Neural cell (in vitro differentiated cells): ENCODE measurements around the gene ACD. TPM values are rescaled to one million over a fixed set of nuclear protein-coding genes. Genes with fewer than 3 reads are reported as not detected.

Experiments
- H2AFZ ChIP-seq: fragments of 200-600, 300-800 bp; sonication (generic), shearing (Covaris generic); 2 replicates; pipeline ENCODE4 v1.6.0; 2014; ENCODE audit warnings: low read depth, mild to moderate bottlenecking, antibody characterized with exemption, low read length, moderate library complexity
- H3F3A ChIP-seq: fragments of 200-600 bp; shearing (Covaris generic); 2 replicates; pipeline ENCODE4 v1.6.1; 2016; ENCODE audit warnings: mild to moderate bottlenecking, moderate library complexity, mixed read lengths, antibody characterized with exemption, low read length; ENCODE audit not compliant: insufficient read depth, poor library complexity, severe bottlenecking
- H3K27ac ChIP-seq: fragments of 200-600, 300-800 bp; sonication (generic), shearing (Covaris generic); 2 replicates; pipeline ENCODE4 v1.5.1; 2014; ENCODE audit warnings: mild to moderate bottlenecking, low read length, moderate library complexity
- H3K27me3 ChIP-seq: fragments of 300-800, 200-600 bp; sonication (generic), shearing (Covaris generic); 2 replicates; pipeline ENCODE4 v1.6.0; 2014; ENCODE audit warnings: mild to moderate bottlenecking, low read depth, low read length, moderate library complexity; ENCODE audit not compliant: insufficient read depth
- H3K36me3 ChIP-seq: fragments of 300-800, 200-600 bp; sonication (generic), shearing (Covaris generic); 2 replicates; pipeline ENCODE4 v1.5.1; 2014; ENCODE audit warnings: mild to moderate bottlenecking, antibody characterized with exemption, low read length, moderate library complexity; ENCODE audit not compliant: insufficient read depth
- H3K4me2 ChIP-seq: fragments of 300-800, 200-600 bp; sonication (generic), shearing (Covaris generic); 2 replicates; pipeline ENCODE4 v1.6.0; 2014; ENCODE audit warnings: mild to moderate bottlenecking, low read length
- H3K4me3 ChIP-seq: fragments of 300-800, 200-600 bp; sonication (generic), shearing (Covaris generic); 2 replicates; pipeline ENCODE4 v1.5.1; 2014; ENCODE audit warnings: mild to moderate bottlenecking, low read length, moderate library complexity
- H3K79me2 ChIP-seq: fragments of 200-600 bp; shearing (Covaris generic); replicated peaks from 2 replicates; pipeline ENCODE4 v1.6.0; 2014; ENCODE audit warnings: mild to moderate bottlenecking, low read length, moderate library complexity; ENCODE audit not compliant: insufficient read depth
- H3K9ac ChIP-seq: fragments of 300-800, 200-600 bp; sonication (generic), shearing (Covaris generic); 2 replicates; pipeline ENCODE4 v1.6.1; 2016; ENCODE audit warnings: mild to moderate bottlenecking, low read length, mixed read lengths
- H3K9me2 ChIP-seq: fragments of 200-600 bp; shearing (Covaris generic); 2 replicates; pipeline ENCODE4 v1.6.1; 2016; ENCODE audit warnings: mild to moderate bottlenecking, low read length, mixed read lengths; ENCODE audit not compliant: insufficient read depth
- H3K9me3 ChIP-seq: fragments of 200-600, 300-800 bp; sonication (generic), shearing (Covaris generic); 2 replicates; pipeline ENCODE4 v1.6.1; 2016; ENCODE audit warnings: mild to moderate bottlenecking, mixed run types, low read length, moderate library complexity, mixed read lengths
- H4K20me1 ChIP-seq: fragments of 200-600 bp; shearing (Covaris generic); 2 replicates; pipeline ENCODE4 v1.6.1; 2016; ENCODE audit warnings: mild to moderate bottlenecking, mixed run types; ENCODE audit not compliant: insufficient read depth
- EP300 ChIP-seq: fragments of 450-650 bp; conservative IDR thresholded peaks from 2 replicates; pipeline ENCODE4 v1.6.1; 2014; ENCODE audit warnings: antibody characterized with exemption, mild to moderate bottlenecking, moderate library complexity; ENCODE audit not compliant: poor library complexity, severe bottlenecking
- EZH2 ChIP-seq: fragments of 200-600, 300-800 bp; shearing (Covaris generic), sonication (generic); IDR thresholded peaks from 2 replicates; pipeline ENCODE4 v1.6.1; 2014; ENCODE audit warnings: antibody characterized with exemption, low read length, borderline replicate concordance, mild to moderate bottlenecking; ENCODE audit not compliant: insufficient read depth, poor library complexity, severe bottlenecking
- MXI1 ChIP-seq: fragments of 450-650 bp; conservative IDR thresholded peaks from 2 replicates; pipeline ENCODE4 v1.6.1; 2014; ENCODE audit warnings: antibody characterized with exemption, mild to moderate bottlenecking; ENCODE audit not compliant: poor library complexity, severe bottlenecking
- POLR2AphosphoS5 ChIP-seq: IDR thresholded peaks from 2 replicates; pipeline ENCODE4 v1.6.1; 2012
- RAD21 ChIP-seq: fragments of 450-650 bp; conservative IDR thresholded peaks from 2 replicates; pipeline ENCODE4 v1.6.1; 2014; ENCODE audit warnings: antibody characterized with exemption, mild to moderate bottlenecking, moderate library complexity
- REST ChIP-seq: IDR thresholded peaks from 2 replicates; pipeline ENCODE4 v1.6.1; 2012; ENCODE audit warnings: borderline replicate concordance
- SMC3 ChIP-seq: fragments of 450-650 bp; conservative IDR thresholded peaks from 2 replicates; pipeline ENCODE4 v1.6.1; 2014; ENCODE audit warnings: antibody characterized with exemption, mild to moderate bottlenecking, moderate library complexity; ENCODE audit not compliant: poor library complexity
- TAF1 ChIP-seq: IDR thresholded peaks from 2 replicates; pipeline ENCODE4 v1.6.1; 2012; ENCODE audit warnings: low read depth
- polyA plus RNA-seq: library from polyadenylated mRNA; depleted of rRNA; stranded (reverse); fragments of >200 nt; gene quantifications from 2 replicates; pipeline ENCODE4 v1.2.3, GENCODE V29; 2014
- TF ChIP-seq, protein P1 (sequence below): fragments of 450-650 bp; IDR thresholded peaks from 2 replicates; pipeline ENCODE4 v1.5.1; 2014; ENCODE audit warnings: antibody characterized with exemption, mild to moderate bottlenecking, moderate library complexity; ENCODE audit not compliant: poor library complexity, severe bottlenecking

Gene ACD
- polyA plus RNA-seq, 1 donor from 2014 or later = 98.6 TPM

DNA sequence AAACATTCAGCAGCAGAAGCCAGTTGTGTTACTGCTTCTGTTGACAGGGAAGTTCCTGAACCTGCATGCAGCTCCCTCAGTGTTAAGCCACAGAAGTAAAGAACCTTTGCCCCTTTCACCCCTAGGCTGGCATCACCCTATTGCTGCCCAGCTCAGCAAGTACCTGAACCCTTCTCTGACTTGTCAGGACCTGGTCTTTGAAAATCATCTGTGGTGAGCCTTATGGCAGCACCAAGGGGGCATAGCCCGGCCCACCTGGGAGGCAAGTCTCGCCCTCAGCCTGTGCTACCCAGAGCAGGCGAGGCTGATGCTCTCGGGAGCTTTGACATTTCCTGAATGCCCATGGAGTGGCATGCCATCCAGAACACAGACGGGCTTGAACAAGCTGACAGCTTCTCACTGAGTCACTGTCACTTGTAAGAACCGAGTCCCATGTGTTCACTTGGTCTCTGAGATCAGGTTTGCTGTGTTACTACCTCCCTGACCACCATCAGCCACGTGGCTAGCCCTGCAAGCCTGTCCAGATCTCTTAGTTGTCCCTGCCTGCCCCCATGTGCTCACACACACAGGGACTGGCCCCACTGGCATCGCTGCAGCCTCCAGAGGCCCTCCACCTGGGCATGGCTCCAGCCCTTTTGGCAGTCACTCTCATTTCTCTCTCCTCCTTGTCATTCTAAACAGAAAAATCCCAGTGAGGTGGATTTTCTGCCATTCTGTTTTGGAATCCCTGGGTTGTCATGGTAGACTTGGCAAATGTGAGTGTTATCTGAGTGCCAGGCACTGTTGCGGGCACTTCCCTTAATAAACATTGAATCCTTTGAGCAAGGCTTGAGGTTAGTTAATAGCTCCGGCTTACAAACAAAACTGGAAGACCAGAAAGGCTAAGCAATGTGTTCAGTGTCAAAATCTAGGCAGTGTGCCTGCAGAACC lies 18.0 kb downstream of the ACD start:
- Histone ChIP-seq H4K20me1 (no peaks in the 10 kb centered on the region), H3K36me3 (no peaks in the 10 kb centered on the region), H3K9me3 (no peaks in the 10 kb centered on the region), H2AFZ (no peak overlapping the region), H3K4me3 (no peak overlapping the region), H3F3A (no peaks in the 10 kb centered on the region), H3K27ac (no peak overlapping the region), H3K79me2 (no peaks in the 10 kb centered on the region), H3K9me2 (no peaks in the 10 kb centered on the region), H3K9ac (no peak overlapping the region), H3K4me2 (no peak overlapping the region), H3K27me3 (peaks cover 28% of the 10 kb centered on the region)
- TF ChIP-seq RAD21 = no peak
- no peak for TF ChIP-seq SMC3
- no peak for TF ChIP-seq EZH2
- no peak for TF ChIP-seq EP300
- TF ChIP-seq REST = no peak
- no peak for TF ChIP-seq MXI1
- TF ChIP-seq TAF1 = no peak
- TF ChIP-seq, protein P1, sequence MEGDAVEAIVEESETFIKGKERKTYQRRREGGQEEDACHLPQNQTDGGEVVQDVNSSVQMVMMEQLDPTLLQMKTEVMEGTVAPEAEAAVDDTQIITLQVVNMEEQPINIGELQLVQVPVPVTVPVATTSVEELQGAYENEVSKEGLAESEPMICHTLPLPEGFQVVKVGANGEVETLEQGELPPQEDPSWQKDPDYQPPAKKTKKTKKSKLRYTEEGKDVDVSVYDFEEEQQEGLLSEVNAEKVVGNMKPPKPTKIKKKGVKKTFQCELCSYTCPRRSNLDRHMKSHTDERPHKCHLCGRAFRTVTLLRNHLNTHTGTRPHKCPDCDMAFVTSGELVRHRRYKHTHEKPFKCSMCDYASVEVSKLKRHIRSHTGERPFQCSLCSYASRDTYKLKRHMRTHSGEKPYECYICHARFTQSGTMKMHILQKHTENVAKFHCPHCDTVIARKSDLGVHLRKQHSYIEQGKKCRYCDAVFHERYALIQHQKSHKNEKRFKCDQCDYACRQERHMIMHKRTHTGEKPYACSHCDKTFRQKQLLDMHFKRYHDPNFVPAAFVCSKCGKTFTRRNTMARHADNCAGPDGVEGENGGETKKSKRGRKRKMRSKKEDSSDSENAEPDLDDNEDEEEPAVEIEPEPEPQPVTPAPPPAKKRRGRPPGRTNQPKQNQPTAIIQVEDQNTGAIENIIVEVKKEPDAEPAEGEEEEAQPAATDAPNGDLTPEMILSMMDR = no peak
- TF ChIP-seq POLR2AphosphoS5 = no peak

GRCh38 chr16:67637625-67638024 lies 22.4 kb downstream of the ACD start:
- Histone ChIP-seq H3K9me2 (no peaks in the 10 kb centered on the region), H4K20me1 (no peaks in the 10 kb centered on the region), H3K4me2 (no peak overlapping the region), H3K9ac (no peak overlapping the region), H2AFZ (no peak overlapping the region), H3K4me3 (no peak overlapping the region), H3K9me3 (no peaks in the 10 kb centered on the region), H3K27me3 (no peaks in the 10 kb centered on the region), H3K79me2 (no peaks in the 10 kb centered on the region), H3K27ac (no peak overlapping the region), H3K36me3 (no peaks in the 10 kb centered on the region), H3F3A (no peaks in the 10 kb centered on the region)
- TF ChIP-seq TAF1 (no peak), MXI1 (no peak), POLR2AphosphoS5 (no peak), RAD21 (no peak), EP300 (no peak), EZH2 (no peak), REST (no peak), SMC3 (no peak)
- TF ChIP-seq, protein P1 = no peak
